ENCODE results near the gene ARHGAP29. TPM values are rescaled to one million over a fixed set of nuclear protein-coding genes. Genes with fewer than 3 reads are reported as not detected.

ARHGAP29 gene
- polyA plus RNA-seq, 3 donors = 0.69 to 0.98 (median 0.81) TPM

DNA sequence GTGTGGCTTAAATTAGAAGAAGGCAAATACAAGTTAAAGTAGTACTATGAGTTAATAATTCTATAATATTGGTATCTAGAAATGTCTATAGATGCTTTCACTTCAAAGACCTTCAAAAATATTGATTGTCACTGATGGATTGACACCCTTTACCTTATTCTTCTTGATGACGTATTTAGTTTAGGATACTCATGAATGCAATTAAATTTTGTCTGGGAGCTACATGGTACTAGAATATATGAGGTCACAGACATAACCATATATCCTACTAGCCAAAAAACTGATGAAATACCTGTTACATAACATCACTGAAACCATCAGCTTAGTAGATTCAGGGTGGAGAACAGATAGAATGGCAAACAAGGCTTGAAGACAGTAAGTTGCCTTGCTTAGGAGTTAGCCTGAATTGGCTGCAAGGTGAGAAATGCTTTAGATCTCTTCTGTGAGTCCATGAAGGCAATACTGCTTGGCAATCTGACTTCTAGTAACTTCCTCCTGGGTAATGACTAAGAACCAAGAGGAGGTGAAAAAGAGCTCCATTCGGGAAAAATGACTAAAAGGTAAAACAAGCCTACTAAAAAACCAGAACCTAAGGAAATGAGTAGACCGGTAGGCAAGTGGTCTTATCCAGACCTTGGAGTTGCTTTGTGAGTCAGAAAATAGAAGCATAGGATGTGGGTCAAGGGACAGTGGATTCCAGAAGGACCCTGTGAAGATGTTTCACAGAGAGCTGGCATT lies 16.9 kb upstream of the ARHGAP29 start:
- Histone ChIP-seq H3K9ac (ENCODE audit: insufficient read depth, low read length, poor library complexity, severe bottlenecking) (no peak overlapping the region), H3K27me3 (ENCODE audit: control insufficient read depth in 2 of 2, insufficient read depth in 2 of 2, low read length in 2 of 2) (peaks cover 31 to 35% of the 10 kb centered on the region in 2 donors), H3K4me1 (ENCODE audit: control insufficient read depth in 1 of 2, insufficient read depth in 2 of 2, low read length in 2 of 2) (peaks cover 0 to 4% of the 10 kb centered on the region in 2 donors), H3K9me3 (replicated peaks in 1 of 2; ENCODE audit: control insufficient read depth in 1 of 2, insufficient read depth in 1 of 2, low read length in 2 of 2) (no peaks in the 10 kb centered on the region), H3K79me2 (ENCODE audit: insufficient read depth, low read length) (no peaks in the 10 kb centered on the region), H2AFZ (ENCODE audit: insufficient read depth, low read depth, low read length, poor library complexity, severe bottlenecking) (no peak overlapping the region), H3K27ac (ENCODE audit: low read depth in 1 of 2, low read length in 2 of 2) (no peak overlapping the region), H4K20me1 (ENCODE audit: insufficient read depth, low read length) (no peaks in the 10 kb centered on the region), H3K4me2 (replicated peaks; ENCODE audit: extremely low read depth, low read length, poor library complexity, severe bottlenecking) (no peak overlapping the region), H3K4me3 (replicated peaks in 1 of 3; ENCODE audit: low read depth in 2 of 3, low read length in 3 of 3) (no peak overlapping the region), H3K36me3 (replicated peaks in 1 of 2; ENCODE audit: control insufficient read depth in 1 of 2, insufficient read depth in 2 of 2, low read length in 2 of 2) (no peaks in the 10 kb centered on the region)
- peaks cover 26 to 39% (median 30%) of the 10 kb centered on the region in 3 donors for H3K27me3 Mint-ChIP-seq (ENCODE audit: low read depth in 3 of 3)
- H3K9me3 Mint-ChIP-seq = peaks cover 0 to 4% (median 0%) of the 10 kb centered on the region in 7 donors
- H3K36me3 Mint-ChIP-seq = no peaks in the 10 kb centered on the region
- TF ChIP-seq, protein P1, sequence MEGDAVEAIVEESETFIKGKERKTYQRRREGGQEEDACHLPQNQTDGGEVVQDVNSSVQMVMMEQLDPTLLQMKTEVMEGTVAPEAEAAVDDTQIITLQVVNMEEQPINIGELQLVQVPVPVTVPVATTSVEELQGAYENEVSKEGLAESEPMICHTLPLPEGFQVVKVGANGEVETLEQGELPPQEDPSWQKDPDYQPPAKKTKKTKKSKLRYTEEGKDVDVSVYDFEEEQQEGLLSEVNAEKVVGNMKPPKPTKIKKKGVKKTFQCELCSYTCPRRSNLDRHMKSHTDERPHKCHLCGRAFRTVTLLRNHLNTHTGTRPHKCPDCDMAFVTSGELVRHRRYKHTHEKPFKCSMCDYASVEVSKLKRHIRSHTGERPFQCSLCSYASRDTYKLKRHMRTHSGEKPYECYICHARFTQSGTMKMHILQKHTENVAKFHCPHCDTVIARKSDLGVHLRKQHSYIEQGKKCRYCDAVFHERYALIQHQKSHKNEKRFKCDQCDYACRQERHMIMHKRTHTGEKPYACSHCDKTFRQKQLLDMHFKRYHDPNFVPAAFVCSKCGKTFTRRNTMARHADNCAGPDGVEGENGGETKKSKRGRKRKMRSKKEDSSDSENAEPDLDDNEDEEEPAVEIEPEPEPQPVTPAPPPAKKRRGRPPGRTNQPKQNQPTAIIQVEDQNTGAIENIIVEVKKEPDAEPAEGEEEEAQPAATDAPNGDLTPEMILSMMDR (IDR thresholded peaks at IDR 0.05) = no peak
- WGBS (ENCODE audit: insufficient coverage) = no CpG with 5 or more reads among the region's 3 CpGs
- intact Hi-C loops (cut with micrococcal nuclease) = no loop called here
- peak in 2 of 3 donors; percentile 14 to 19 for DNase-seq
- peak overlapping the region in 1 of 2 donors; percentile 44 for H3K4me3 Mint-ChIP-seq
- peaks cover 9% of the 10 kb centered on the region for H3K4me1 Mint-ChIP-seq
- H3K27ac Mint-ChIP-seq = no peak overlapping the region

DNA sequence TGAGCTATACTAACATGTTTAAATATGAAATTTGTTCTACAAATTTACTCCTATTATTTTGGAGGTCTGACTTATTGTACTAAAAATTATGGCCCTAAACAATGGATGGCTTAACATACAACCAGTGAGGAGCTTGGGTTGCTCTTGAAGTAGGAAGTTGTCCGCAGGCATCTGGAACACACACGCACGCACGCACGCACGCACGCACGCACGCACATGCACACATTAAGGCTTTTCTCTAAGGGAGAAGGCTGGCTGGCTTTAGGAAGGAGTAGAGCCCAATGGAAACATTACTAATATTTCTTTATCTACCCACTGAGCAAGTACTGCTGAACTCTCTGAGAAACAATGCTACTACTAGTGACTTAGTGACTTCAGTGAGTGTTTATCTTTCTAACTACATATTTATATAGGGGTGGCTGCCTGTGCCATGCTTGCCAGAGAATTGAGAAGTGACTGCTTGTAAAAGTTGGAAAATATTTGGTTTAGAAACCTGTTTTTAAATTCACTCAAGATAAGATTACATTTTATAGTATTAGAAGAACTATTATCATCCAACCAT lies 16.2 kb upstream of the ARHGAP29 start:
- Histone ChIP-seq H3K27ac (ENCODE audit: low read depth in 1 of 2, low read length in 2 of 2) (no peak overlapping the region), H3K4me3 (replicated peaks in 1 of 3; ENCODE audit: low read depth in 2 of 3, low read length in 3 of 3) (no peak overlapping the region), H3K9ac (ENCODE audit: insufficient read depth, low read length, poor library complexity, severe bottlenecking) (no peak overlapping the region), H3K4me2 (replicated peaks; ENCODE audit: extremely low read depth, low read length, poor library complexity, severe bottlenecking) (no peak overlapping the region), H2AFZ (ENCODE audit: insufficient read depth, low read depth, low read length, poor library complexity, severe bottlenecking) (no peak overlapping the region), H3K36me3 (replicated peaks in 1 of 2; ENCODE audit: control insufficient read depth in 1 of 2, insufficient read depth in 2 of 2, low read length in 2 of 2) (no peaks in the 10 kb centered on the region), H3K27me3 (ENCODE audit: control insufficient read depth in 2 of 2, insufficient read depth in 2 of 2, low read length in 2 of 2) (peaks cover 37 to 42% of the 10 kb centered on the region in 2 donors), H3K79me2 (ENCODE audit: insufficient read depth, low read length) (no peaks in the 10 kb centered on the region), H3K4me1 (ENCODE audit: control insufficient read depth in 1 of 2, insufficient read depth in 2 of 2, low read length in 2 of 2) (peaks cover 0 to 4% of the 10 kb centered on the region in 2 donors), H3K9me3 (replicated peaks in 1 of 2; ENCODE audit: control insufficient read depth in 1 of 2, insufficient read depth in 1 of 2, low read length in 2 of 2) (no peaks in the 10 kb centered on the region), H4K20me1 (ENCODE audit: insufficient read depth, low read length) (no peaks in the 10 kb centered on the region)
- Mint-ChIP-seq H3K4me1 (peaks cover 9% of the 10 kb centered on the region), H3K4me3 (peak overlapping the region in 1 of 2 donors; percentile 35), H3K36me3 (no peaks in the 10 kb centered on the region), H3K9me3 (peaks cover 0 to 4% (median 0%) of the 10 kb centered on the region in 7 donors), H3K27ac (no peak overlapping the region), H3K27me3 (ENCODE audit: low read depth in 3 of 3) (peaks cover 33 to 46% (median 36%) of the 10 kb centered on the region in 3 donors)
- intact Hi-C loops (cut with micrococcal nuclease) = no loop called here
- TF ChIP-seq, protein P1 (IDR thresholded peaks at IDR 0.05) = no peak
- DNase-seq = no peak
- no CpG with 5 or more reads among the region's 9 CpGs for WGBS (ENCODE audit: insufficient coverage)

Measured in CD14-positive monocyte (primary cell).